Fibroblast of villous mesenchyme (primary cell): ENCODE measurements around the gene NRROS. TPM values are rescaled to one million over a fixed set of nuclear protein-coding genes. Genes with fewer than 3 reads are reported as not detected.
"Not testable (repeated sequence)": the region's sequence is repeated elsewhere in the genome, so short reads cannot be mapped to it uniquely, and the experiment has no call there.

Source experiments
- DNase-seq: peaks from one replicate; pipeline ENCODE4 v3.0.0-alpha.2; 2010; ENCODE audit warnings: low read depth
- H3K4me3 ChIP-seq: 2 replicates; pipeline ENCODE4 v1.5.1; 2011; ENCODE audit warnings: low read depth, mild to moderate bottlenecking, low read length
- CTCF ChIP-seq: IDR thresholded peaks from 2 replicates; pipeline ENCODE4 v1.5.1; 2012; ENCODE audit warnings: low read depth, mild to moderate bottlenecking, low read length; ENCODE audit not compliant: insufficient read depth
- total RNA-seq: library from RNA; depleted of rRNA; stranded (reverse); fragments of >200 nt; gene quantifications from 2 replicates; pipeline ENCODE4 v1.2.3, GENCODE V29; 2012

Gene NRROS
- total RNA-seq, 1 donor, result under 0.01 TPM

- no peak overlapping the region for H3K4me3 ChIP-seq
- no peak for DNase-seq
- no peak for TF ChIP-seq CTCF
Measured at GRCh38 chr3:196617256-196617655, 22.2 kb upstream of the NRROS start.

GRCh38 chr3:196619223-196619622 lies 20.3 kb upstream of the NRROS start:
- no peak for DNase-seq
- no peak overlapping the region for H3K4me3 ChIP-seq
- TF ChIP-seq CTCF, result no peak

- H3K4me3 ChIP-seq, DNase-seq: not testable (repeated sequence)
Measured at GRCh38 chr3:196619627-196620026, 19.9 kb upstream of the NRROS start.

GRCh38 chr3:196620161-196620604 lies 19.3 kb upstream of the NRROS start:
- no peak overlapping the region for H3K4me3 ChIP-seq
- no peak for DNase-seq
- no peak for TF ChIP-seq CTCF

GRCh38 chr3:196620684-196621083 lies 18.8 kb upstream of the NRROS start:
- H3K4me3 ChIP-seq, result no peak overlapping the region
- TF ChIP-seq CTCF, result no peak
- DNase-seq, result no peak

GRCh38 chr3:196621611-196622010 lies 17.9 kb upstream of the NRROS start:
- TF ChIP-seq CTCF, result no peak
- no peak for DNase-seq
- H3K4me3 ChIP-seq, result no peak overlapping the region

GRCh38 chr3:196624067-196624790 lies 15.3 kb upstream of the NRROS start:
- TF ChIP-seq CTCF, result no peak
- DNase-seq, result no peak
- H3K4me3 ChIP-seq, result no peak overlapping the region
